GM23338 (cell line): ENCODE data around the gene HELZ. TPM values are rescaled to one million over a fixed set of nuclear protein-coding genes. Genes with fewer than 3 reads are reported as not detected.

Experiments
- ATAC-seq: fragments of 200-7000 bp; cut with Tn5 transposase; 3 replicates; pipeline ENCODE4 v1.9.1; 2020
- DNase-seq: peaks from one replicate; pipeline ENCODE4 v3.0.0-alpha.2; 2015; ENCODE audit warnings: low spot score
- H2AFZ ChIP-seq: fragments of 200-600 bp; sonication (generic); 2 replicates; pipeline ENCODE4 v1.8.0; 2016; ENCODE audit warnings: antibody characterized with exemption, mild to moderate bottlenecking, moderate library complexity
- H3F3A ChIP-seq: fragments of 200-600 bp; sonication (generic); replicated peaks from 2 replicates; pipeline ENCODE4 v1.8.0; 2017; ENCODE audit warnings: antibody characterized with exemption, mixed run types, low read depth
- H3K27ac ChIP-seq: fragments of 200-600 bp; sonication (generic); 2 replicates; pipeline ENCODE4 v1.6.1; 2016; ENCODE audit warnings: low read depth
- H3K27me3 ChIP-seq: fragments of 200-600 bp; sonication (generic); 2 replicates; pipeline ENCODE4 v1.8.0; 2016; ENCODE audit warnings: mild to moderate bottlenecking, mixed run types, moderate library complexity; ENCODE audit not compliant: insufficient read depth
- H3K36me3 ChIP-seq: fragments of 200-600 bp; sonication (generic); 2 replicates; pipeline ENCODE4 v1.8.0; 2016; ENCODE audit warnings: mild to moderate bottlenecking; ENCODE audit not compliant: insufficient read depth
- H3K4me1 ChIP-seq: fragments of 200-600 bp; sonication (generic); 2 replicates; pipeline ENCODE4 v1.8.0; 2016; ENCODE audit warnings: mild to moderate bottlenecking, moderate library complexity; ENCODE audit not compliant: insufficient read depth
- H3K4me2 ChIP-seq: fragments of 200-600 bp; sonication (generic); 2 replicates; pipeline ENCODE4 v1.7.1; 2017; ENCODE audit warnings: mixed run types
- H3K4me3 ChIP-seq: fragments of 200-600 bp; sonication (generic); 2 replicates; pipeline ENCODE4 v1.6.1; 2016; ENCODE audit warnings: mixed run types
- H3K79me2 ChIP-seq: fragments of 200-600 bp; sonication (generic); replicated peaks from 2 replicates; pipeline ENCODE4 v1.8.0; 2017; ENCODE audit warnings: mild to moderate bottlenecking; ENCODE audit not compliant: insufficient read depth
- H3K9me2 ChIP-seq: fragments of 200-600 bp; sonication (generic); 2 replicates; pipeline ENCODE4 v1.8.0; 2017; ENCODE audit not compliant: insufficient read depth
- H4K20me1 ChIP-seq: fragments of 200-600 bp; sonication (generic); replicated peaks from 2 replicates; pipeline ENCODE4 v1.8.0; 2017; ENCODE audit warnings: mild to moderate bottlenecking; ENCODE audit not compliant: insufficient read depth
- H3K27ac Mint-ChIP-seq: 2 replicates; pipeline ENCODE4 v1.8.0; 2020; ENCODE audit warnings: inconsistent platforms, mild to moderate bottlenecking, moderate library complexity, mixed read lengths
- H3K27me3 Mint-ChIP-seq: 3 replicates; pipeline ENCODE4 v1.8.0; 2022; ENCODE audit warnings: low read depth, mild to moderate bottlenecking, moderate library complexity, mixed read lengths, inconsistent platforms; ENCODE audit not compliant: insufficient read depth, poor library complexity
- H3K36me3 Mint-ChIP-seq: 3 replicates; pipeline ENCODE4 v1.8.0; 2021; ENCODE audit warnings: low read depth, mild to moderate bottlenecking, inconsistent platforms, moderate library complexity, mixed read lengths
- H3K4me1 Mint-ChIP-seq: 3 replicates; pipeline ENCODE4 v1.8.0; 2020; ENCODE audit warnings: mild to moderate bottlenecking, inconsistent platforms, mixed read lengths
- H3K4me3 Mint-ChIP-seq: 3 replicates; pipeline ENCODE4 v1.8.0; 2021; ENCODE audit warnings: moderate library complexity, mild to moderate bottlenecking, inconsistent platforms, mixed read lengths
- H3K9me3 Mint-ChIP-seq: 3 replicates; pipeline ENCODE4 v1.8.0; 2020; ENCODE audit warnings: moderate library complexity, mild to moderate bottlenecking, inconsistent platforms, mixed read lengths
- EZH2 ChIP-seq: fragments of 200-600 bp; sonication (generic); IDR thresholded peaks from one replicate; pipeline ENCODE4 v1.8.0; 2017; ENCODE audit warnings: antibody characterized with exemption, mild to moderate bottlenecking, low read depth; ENCODE audit not compliant: unreplicated experiment
- EZH2phosphoT487 ChIP-seq: fragments of 200-600 bp; sonication (generic); IDR thresholded peaks from one replicate; pipeline ENCODE4 v1.8.1; 2018; ENCODE audit warnings: antibody characterized with exemption; ENCODE audit not compliant: unreplicated experiment
- POLR2AphosphoS5 ChIP-seq: IDR thresholded peaks from 2 replicates; pipeline ENCODE4 v1.6.1; 2016; ENCODE audit warnings: antibody characterized with exemption, low read depth
- STAT1 ChIP-seq: IDR thresholded peaks from one replicate; pipeline ENCODE4 v1.6.1; 2016; ENCODE audit warnings: antibody characterized with exemption; ENCODE audit not compliant: unreplicated experiment
- ZNF114 ChIP-seq: fragments of 250-450 bp; sonication (Bioruptor Pico); IDR thresholded peaks from 2 replicates; pipeline ENCODE4 v1.5.0; 2020; ENCODE audit warnings: mild to moderate bottlenecking, moderate library complexity
- ZNF331 ChIP-seq: fragments of 250-450 bp; sonication (Bioruptor Pico); IDR thresholded peaks from 2 replicates; pipeline ENCODE4 v1.5.0; 2020; ENCODE audit warnings: low read depth, mild to moderate bottlenecking, moderate library complexity
- polyA plus RNA-seq: library from polyadenylated mRNA; unstranded; fragments of >200 nt; fragmentation: Nextera tagmentation; extraction: Ambion mirVana; gene quantifications from 2 replicates; pipeline ENCODE4 v1.2.1, GENCODE V29; 2016
- total RNA-seq: library from RNA; depleted of rRNA; stranded (reverse); fragments of >200 nt; shearing (Covaris generic); gene quantifications from 2 replicates; pipeline ENCODE4 v1.2.3, GENCODE V29; 2014
- TF ChIP-seq, protein P1 (sequence below): IDR thresholded peaks from 2 replicates; pipeline ENCODE4 v1.6.1; 2016; ENCODE audit warnings: antibody characterized with exemption
- TF ChIP-seq, protein P2 (sequence below): fragments of 250-450 bp; sonication (Bioruptor Pico); IDR thresholded peaks from 2 replicates; pipeline ENCODE4 v1.5.0; 2020; ENCODE audit warnings: mild to moderate bottlenecking, moderate library complexity
- TF ChIP-seq, protein P3 (sequence below), 2 experiments: fragments of 200-600 bp in 1 of 2; sonication (generic) in 1 of 2; conservative IDR thresholded peaks; 2 replicates each; pipeline versions ENCODE4 v1.5.1 to v1.6.1; 2016 to 2017; ENCODE audit warnings: antibody characterized with exemption in 2 of 2, low read depth in 2 of 2, mild to moderate bottlenecking in 2 of 2, moderate library complexity in 1 of 2

HELZ gene
- total and polyA plus RNA-seq, 2 experiments from 2014 or later, result 38.9 to 62.0 TPM

DNA sequence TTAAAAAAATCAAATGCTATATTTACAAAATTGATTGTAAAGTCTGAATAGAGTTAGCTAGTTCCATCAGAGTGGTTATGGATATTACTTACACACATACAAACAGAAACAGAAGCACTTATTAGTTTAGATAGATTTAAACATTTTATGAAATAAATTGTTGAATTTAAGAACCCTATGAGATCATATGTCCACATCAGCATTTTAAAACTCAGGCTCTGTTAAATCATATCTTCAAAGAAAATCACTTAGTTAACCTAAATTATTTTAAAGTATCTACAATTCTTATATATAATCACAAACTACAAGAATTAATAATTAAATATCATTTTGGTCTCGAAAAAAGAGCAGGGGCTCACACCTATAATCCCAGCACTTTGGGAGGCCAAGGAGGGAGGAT is 42.5 kb downstream of the HELZ start (continued):
- TF ChIP-seq, protein P1, sequence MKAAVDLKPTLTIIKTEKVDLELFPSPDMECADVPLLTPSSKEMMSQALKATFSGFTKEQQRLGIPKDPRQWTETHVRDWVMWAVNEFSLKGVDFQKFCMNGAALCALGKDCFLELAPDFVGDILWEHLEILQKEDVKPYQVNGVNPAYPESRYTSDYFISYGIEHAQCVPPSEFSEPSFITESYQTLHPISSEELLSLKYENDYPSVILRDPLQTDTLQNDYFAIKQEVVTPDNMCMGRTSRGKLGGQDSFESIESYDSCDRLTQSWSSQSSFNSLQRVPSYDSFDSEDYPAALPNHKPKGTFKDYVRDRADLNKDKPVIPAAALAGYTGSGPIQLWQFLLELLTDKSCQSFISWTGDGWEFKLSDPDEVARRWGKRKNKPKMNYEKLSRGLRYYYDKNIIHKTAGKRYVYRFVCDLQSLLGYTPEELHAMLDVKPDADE, result no peak
- TF ChIP-seq EZH2phosphoT487, result no peak

DNA sequence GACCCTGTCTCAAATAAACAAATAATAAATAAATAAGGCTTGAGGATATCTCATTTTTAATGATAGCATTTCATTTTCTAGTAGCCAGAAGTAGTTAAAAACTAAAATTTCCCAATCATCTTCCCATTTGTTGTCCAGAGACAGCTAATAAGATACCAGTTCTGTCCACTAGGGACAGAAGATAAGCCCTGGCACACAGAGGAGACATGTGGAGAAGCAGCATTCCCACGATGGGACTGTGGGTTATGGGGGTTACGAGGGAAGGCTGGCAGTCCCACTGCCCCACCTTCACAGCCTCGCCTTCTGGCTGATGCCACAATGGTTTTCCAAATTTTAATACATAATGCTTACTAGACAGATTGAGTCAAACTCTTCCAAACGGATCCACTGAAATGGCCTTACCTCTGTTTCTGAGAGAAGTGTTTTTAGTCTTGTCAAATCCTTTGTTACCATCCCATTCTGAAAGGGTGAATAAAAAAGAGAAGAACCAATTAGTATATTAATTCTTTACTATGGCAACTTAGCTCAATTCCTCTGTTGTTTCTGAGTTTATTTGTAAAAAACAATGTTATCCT is 44.2 kb downstream of the HELZ start:
- Mint-ChIP-seq H3K27me3 (no peaks in the 10 kb centered on the region), H3K9me3 (no peaks in the 10 kb centered on the region), H3K27ac (no peak overlapping the region), H3K4me3 (no peak overlapping the region), H3K36me3 (peaks cover 8% of the 10 kb centered on the region; the same call in 2 of the 3 replicates), H3K4me1 (no peaks in the 10 kb centered on the region)
- Histone ChIP-seq H2AFZ (no peak overlapping the region), H3K4me3 (no peak overlapping the region), H3F3A (no peaks in the 10 kb centered on the region), H3K27ac (no peak overlapping the region), H3K36me3 (peaks cover 4% of the 10 kb centered on the region; the same call in 1 of the 2 replicates), H3K4me2 (no peak overlapping the region), H3K27me3 (no peaks in the 10 kb centered on the region), H4K20me1 (no peaks in the 10 kb centered on the region), H3K4me1 (no peaks in the 10 kb centered on the region), H3K9me2 (no peaks in the 10 kb centered on the region), H3K79me2 (no peaks in the 10 kb centered on the region)
- no peak for TF ChIP-seq EZH2
- TF ChIP-seq, protein P2, sequence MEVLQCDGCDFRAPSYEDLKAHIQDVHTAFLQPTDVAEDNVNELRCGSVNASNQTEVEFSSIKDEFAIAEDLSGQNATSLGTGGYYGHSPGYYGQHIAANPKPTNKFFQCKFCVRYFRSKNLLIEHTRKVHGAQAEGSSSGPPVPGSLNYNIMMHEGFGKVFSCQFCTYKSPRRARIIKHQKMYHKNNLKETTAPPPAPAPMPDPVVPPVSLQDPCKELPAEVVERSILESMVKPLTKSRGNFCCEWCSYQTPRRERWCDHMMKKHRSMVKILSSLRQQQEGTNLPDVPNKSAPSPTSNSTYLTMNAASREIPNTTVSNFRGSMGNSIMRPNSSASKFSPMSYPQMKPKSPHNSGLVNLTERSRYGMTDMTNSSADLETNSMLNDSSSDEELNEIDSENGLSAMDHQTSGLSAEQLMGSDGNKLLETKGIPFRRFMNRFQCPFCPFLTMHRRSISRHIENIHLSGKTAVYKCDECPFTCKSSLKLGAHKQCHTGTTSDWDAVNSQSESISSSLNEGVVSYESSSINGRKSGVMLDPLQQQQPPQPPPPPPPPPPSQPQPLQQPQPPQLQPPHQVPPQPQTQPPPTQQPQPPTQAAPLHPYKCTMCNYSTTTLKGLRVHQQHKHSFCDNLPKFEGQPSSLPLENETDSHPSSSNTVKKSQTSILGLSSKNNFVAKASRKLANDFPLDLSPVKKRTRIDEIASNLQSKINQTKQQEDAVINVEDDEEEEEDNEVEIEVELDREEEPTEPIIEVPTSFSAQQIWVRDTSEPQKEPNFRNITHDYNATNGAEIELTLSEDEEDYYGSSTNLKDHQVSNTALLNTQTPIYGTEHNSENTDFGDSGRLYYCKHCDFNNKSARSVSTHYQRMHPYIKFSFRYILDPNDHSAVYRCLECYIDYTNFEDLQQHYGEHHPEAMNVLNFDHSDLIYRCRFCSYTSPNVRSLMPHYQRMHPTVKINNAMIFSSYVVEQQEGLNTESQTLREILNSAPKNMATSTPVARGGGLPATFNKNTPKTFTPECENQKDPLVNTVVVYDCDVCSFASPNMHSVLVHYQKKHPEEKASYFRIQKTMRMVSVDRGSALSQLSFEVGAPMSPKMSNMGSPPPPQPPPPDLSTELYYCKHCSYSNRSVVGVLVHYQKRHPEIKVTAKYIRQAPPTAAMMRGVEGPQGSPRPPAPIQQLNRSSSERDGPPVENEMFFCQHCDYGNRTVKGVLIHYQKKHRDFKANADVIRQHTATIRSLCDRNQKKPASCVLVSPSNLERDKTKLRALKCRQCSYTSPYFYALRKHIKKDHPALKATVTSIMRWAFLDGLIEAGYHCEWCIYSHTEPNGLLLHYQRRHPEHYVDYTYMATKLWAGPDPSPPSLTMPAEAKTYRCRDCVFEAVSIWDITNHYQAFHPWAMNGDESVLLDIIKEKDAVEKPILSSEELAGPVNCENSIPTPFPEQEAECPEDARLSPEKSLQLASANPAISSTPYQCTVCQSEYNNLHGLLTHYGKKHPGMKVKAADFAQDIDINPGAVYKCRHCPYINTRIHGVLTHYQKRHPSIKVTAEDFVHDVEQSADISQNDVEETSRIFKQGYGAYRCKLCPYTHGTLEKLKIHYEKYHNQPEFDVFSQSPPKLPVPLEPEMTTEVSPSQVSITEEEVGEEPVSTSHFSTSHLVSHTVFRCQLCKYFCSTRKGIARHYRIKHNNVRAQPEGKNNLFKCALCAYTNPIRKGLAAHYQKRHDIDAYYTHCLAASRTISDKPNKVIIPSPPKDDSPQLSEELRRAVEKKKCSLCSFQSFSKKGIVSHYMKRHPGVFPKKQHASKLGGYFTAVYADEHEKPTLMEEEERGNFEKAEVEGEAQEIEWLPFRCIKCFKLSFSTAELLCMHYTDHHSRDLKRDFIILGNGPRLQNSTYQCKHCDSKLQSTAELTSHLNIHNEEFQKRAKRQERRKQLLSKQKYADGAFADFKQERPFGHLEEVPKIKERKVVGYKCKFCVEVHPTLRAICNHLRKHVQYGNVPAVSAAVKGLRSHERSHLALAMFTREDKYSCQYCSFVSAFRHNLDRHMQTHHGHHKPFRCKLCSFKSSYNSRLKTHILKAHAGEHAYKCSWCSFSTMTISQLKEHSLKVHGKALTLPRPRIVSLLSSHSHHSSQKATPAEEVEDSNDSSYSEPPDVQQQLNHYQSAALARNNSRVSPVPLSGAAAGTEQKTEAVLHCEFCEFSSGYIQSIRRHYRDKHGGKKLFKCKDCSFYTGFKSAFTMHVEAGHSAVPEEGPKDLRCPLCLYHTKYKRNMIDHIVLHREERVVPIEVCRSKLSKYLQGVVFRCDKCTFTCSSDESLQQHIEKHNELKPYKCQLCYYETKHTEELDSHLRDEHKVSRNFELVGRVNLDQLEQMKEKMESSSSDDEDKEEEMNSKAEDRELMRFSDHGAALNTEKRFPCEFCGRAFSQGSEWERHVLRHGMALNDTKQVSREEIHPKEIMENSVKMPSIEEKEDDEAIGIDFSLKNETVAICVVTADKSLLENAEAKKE (CRISPR knock-in tag), result no peak
- TF ChIP-seq STAT1, result no peak
- TF ChIP-seq, protein P3, sequence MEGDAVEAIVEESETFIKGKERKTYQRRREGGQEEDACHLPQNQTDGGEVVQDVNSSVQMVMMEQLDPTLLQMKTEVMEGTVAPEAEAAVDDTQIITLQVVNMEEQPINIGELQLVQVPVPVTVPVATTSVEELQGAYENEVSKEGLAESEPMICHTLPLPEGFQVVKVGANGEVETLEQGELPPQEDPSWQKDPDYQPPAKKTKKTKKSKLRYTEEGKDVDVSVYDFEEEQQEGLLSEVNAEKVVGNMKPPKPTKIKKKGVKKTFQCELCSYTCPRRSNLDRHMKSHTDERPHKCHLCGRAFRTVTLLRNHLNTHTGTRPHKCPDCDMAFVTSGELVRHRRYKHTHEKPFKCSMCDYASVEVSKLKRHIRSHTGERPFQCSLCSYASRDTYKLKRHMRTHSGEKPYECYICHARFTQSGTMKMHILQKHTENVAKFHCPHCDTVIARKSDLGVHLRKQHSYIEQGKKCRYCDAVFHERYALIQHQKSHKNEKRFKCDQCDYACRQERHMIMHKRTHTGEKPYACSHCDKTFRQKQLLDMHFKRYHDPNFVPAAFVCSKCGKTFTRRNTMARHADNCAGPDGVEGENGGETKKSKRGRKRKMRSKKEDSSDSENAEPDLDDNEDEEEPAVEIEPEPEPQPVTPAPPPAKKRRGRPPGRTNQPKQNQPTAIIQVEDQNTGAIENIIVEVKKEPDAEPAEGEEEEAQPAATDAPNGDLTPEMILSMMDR (conservative IDR thresholded peaks at IDR 0.05; ENCODE audit: low read depth in 2 of 2), result peak; percentile 47 to 71
- TF ChIP-seq POLR2AphosphoS5, result no peak
- no peak for TF ChIP-seq ZNF331 (CRISPR knock-in tag)
- TF ChIP-seq ZNF114 (CRISPR knock-in tag), result no peak
- ATAC-seq (peak; percentile 81), DNase-seq (peak; percentile 58)
